PC-3 (cell line): Measurements from ENCODE around the gene NXPH1.

Experiments
- CTCF ChIP-seq: fragments of 300-600 bp; sonication (generic); conservative IDR thresholded peaks from 2 replicates; pipeline ENCODE4 v1.5.1; 2017; ENCODE audit warnings: antibody characterized with exemption, low read depth, mild to moderate bottlenecking, low read length
- EZH2 ChIP-seq: fragments of 300-600 bp; sonication (generic); IDR thresholded peaks from one replicate; pipeline ENCODE4 v1.6.1; 2017; ENCODE audit warnings: antibody characterized with exemption, mild to moderate bottlenecking, low read length; ENCODE audit not compliant: unreplicated experiment
- EZH2phosphoT487 ChIP-seq: fragments of 300-600 bp; sonication (generic); IDR thresholded peaks from 2 replicates; pipeline ENCODE4 v1.6.1; 2018; ENCODE audit warnings: mild to moderate bottlenecking, antibody characterized with exemption, low read length, borderline replicate concordance

DNA sequence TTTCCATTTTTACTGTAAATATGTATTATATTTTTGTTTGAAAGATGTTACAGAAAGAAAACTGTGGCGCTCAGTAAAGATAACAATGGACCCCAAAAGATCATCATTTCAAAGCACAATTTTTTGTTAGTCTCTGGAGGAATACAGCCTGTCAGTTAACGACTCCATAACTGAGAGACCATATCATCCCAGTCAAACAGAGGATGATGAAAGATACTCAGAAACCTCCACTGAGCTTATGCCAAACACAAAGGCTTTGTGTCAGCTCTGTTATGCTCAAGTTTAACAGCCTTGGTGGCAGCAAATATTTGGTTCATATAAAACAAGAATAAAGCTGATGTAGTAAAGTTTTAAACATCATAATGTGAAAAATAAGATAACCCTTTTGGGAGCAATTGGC is 345.1 kb downstream of the NXPH1 start:
- TF ChIP-seq CTCF (no peak), EZH2phosphoT487 (no peak), EZH2 (no peak)
